Liver (tissue), 9 donors: ENCODE results near the gene TPPP. TPM values are rescaled to one million over a fixed set of nuclear protein-coding genes. Genes with fewer than 3 reads are reported as not detected.

Experiments
- DNase-seq: peaks from one replicate; pipeline ENCODE4 v3.0.0-alpha.2; 2017; ENCODE audit warnings: low spot score
- H3K27ac ChIP-seq, 2 donors: one replicate each; pipeline ENCODE4 v1.7.0; 2013; ENCODE audit warnings: inconsistent platforms in 2 of 2, low read length in 2 of 2, control low read depth in 1 of 2, low read depth in 1 of 2, mild to moderate bottlenecking in 1 of 2
- H3K27me3 ChIP-seq, 4 donors: one replicate each; pipeline versions ENCODE4 v1.6.1 to v1.7.0; 2013; ENCODE audit warnings: low read length in 3 of 4, inconsistent platforms in 1 of 4, mild to moderate bottlenecking in 1 of 4, moderate library complexity in 1 of 4; ENCODE audit not compliant: control insufficient read depth in 4 of 4, insufficient read depth in 4 of 4
- H3K36me3 ChIP-seq, 4 donors: one replicate each; pipeline versions ENCODE4 v1.6.1 to v1.7.0; 2013; ENCODE audit warnings: low read length in 3 of 4, mild to moderate bottlenecking in 3 of 4, low read depth in 1 of 4, moderate library complexity in 1 of 4; ENCODE audit not compliant: control insufficient read depth in 4 of 4, insufficient read depth in 3 of 4
- H3K4me1 ChIP-seq, 4 donors: one replicate each; pipeline versions ENCODE4 v1.6.1 to v1.7.0; 2013; ENCODE audit warnings: low read length in 3 of 4, mild to moderate bottlenecking in 3 of 4, moderate library complexity in 1 of 4; ENCODE audit not compliant: control insufficient read depth in 4 of 4, insufficient read depth in 4 of 4
- H3K4me3 ChIP-seq, 3 donors: one replicate each; pipeline versions ENCODE4 v1.6.1 to v1.7.0; 2013; ENCODE audit warnings: low read length in 3 of 3, control low read depth in 1 of 3, low read depth in 1 of 3, mild to moderate bottlenecking in 1 of 3
- H3K9ac ChIP-seq, 2 donors: one replicate each; pipeline ENCODE4 v1.7.0; 2013; ENCODE audit warnings: low read length in 2 of 2, mild to moderate bottlenecking in 2 of 2, moderate library complexity in 2 of 2, control low read depth in 1 of 2, low read depth in 1 of 2
- H3K9me3 ChIP-seq, 4 donors: one replicate each; pipeline versions ENCODE4 v1.6.1 to v1.7.0; 2013; ENCODE audit warnings: low read length in 3 of 4; ENCODE audit not compliant: control insufficient read depth in 4 of 4
- ATF3 ChIP-seq: IDR thresholded peaks from 2 replicates; pipeline ENCODE4 v1.6.1; 2016; ENCODE audit warnings: antibody characterized with exemption
- EGR1 ChIP-seq, 2 donors: IDR thresholded peaks; 2 replicates each; pipeline ENCODE4 v1.6.1; 2016 to 2018; ENCODE audit warnings: antibody characterized with exemption in 2 of 2, low read depth in 2 of 2
- FOXA1 ChIP-seq: IDR thresholded peaks from 2 replicates; pipeline ENCODE4 v1.6.1; 2016; ENCODE audit warnings: antibody characterized with exemption
- FOXA2 ChIP-seq: IDR thresholded peaks from 2 replicates; pipeline ENCODE4 v1.6.1; 2016; ENCODE audit warnings: antibody characterized with exemption
- GABPA ChIP-seq, 2 donors: IDR thresholded peaks in 1 of 2; conservative IDR thresholded peaks in 1 of 2; 2 replicates each; pipeline ENCODE4 v1.6.1; 2016; ENCODE audit warnings: antibody characterized with exemption in 2 of 2, mild to moderate bottlenecking in 1 of 2, moderate library complexity in 1 of 2
- JUND ChIP-seq, 2 donors: IDR thresholded peaks; 2 replicates each; pipeline ENCODE4 v1.6.1; 2016; ENCODE audit warnings: antibody characterized with exemption in 2 of 2
- NR2F2 ChIP-seq: IDR thresholded peaks from 2 replicates; pipeline ENCODE4 v1.6.1; 2016; ENCODE audit warnings: antibody characterized with exemption
- RAD21 ChIP-seq, 2 donors: IDR thresholded peaks; 2 replicates each; pipeline ENCODE4 v1.6.1; 2016; ENCODE audit warnings: antibody characterized with exemption in 2 of 2, mild to moderate bottlenecking in 2 of 2
- SP1 ChIP-seq: IDR thresholded peaks from 2 replicates; pipeline ENCODE4 v1.6.1; 2018; ENCODE audit warnings: antibody characterized with exemption, mild to moderate bottlenecking
- WGBS: extraction: QIAGEN DNeasy Blood & Tissue Kit; methylation state at CpG from one replicate; pipeline ENCODE4 v1.1.7; 2013; 5-methylcytosine and 5-hydroxymethylcytosine counted together
- polyA plus RNA-seq, 2 donors: library from polyadenylated mRNA; stranded (reverse) in 1 of 2; unstranded in 1 of 2; fragments of 200-250 nt in 1 of 2; fragments of >200 nt in 1 of 2; fragmentation: Nextera tagmentation in 1 of 2; extraction: Ambion mirVana in 1 of 2; gene quantifications; one replicate each; pipeline versions ENCODE4 v1.2.1 to v1.2.3, GENCODE V29; 2013 to 2015
- total RNA-seq, 2 donors: library from RNA; depleted of rRNA; stranded (reverse); fragments of >200 nt; gene quantifications; one replicate each; pipeline ENCODE4 v1.2.3, GENCODE V29; 2014
- TF ChIP-seq, protein P1 (sequence below): IDR thresholded peaks from 2 replicates; pipeline ENCODE4 v1.6.1; 2016; ENCODE audit warnings: antibody characterized with exemption, mild to moderate bottlenecking
- TF ChIP-seq, protein P2 (sequence below): IDR thresholded peaks from 2 replicates; pipeline ENCODE4 v1.6.1; 2016; ENCODE audit warnings: antibody characterized with exemption
- TF ChIP-seq, protein P3 (sequence below): fragments of 150-350 bp; IDR thresholded peaks from 2 replicates; pipeline ENCODE4 v1.5.1; 2017; ENCODE audit warnings: improper control_type of control experiment, low read depth, low read length; ENCODE audit not compliant: missing input control
- TF ChIP-seq, protein P4 (sequence below): IDR thresholded peaks from 2 replicates; pipeline ENCODE4 v1.6.1; 2016; ENCODE audit warnings: antibody characterized with exemption
- donor health status: healthy.
- donor health status: healthy.
- donor health status: healthy.
- donor health status: healthy.
- donor health status: healthy.

The TPPP gene
- total and polyA plus RNA-seq, 4 donors, result 0.61 to 2.1 (median 0.80) TPM

DNA sequence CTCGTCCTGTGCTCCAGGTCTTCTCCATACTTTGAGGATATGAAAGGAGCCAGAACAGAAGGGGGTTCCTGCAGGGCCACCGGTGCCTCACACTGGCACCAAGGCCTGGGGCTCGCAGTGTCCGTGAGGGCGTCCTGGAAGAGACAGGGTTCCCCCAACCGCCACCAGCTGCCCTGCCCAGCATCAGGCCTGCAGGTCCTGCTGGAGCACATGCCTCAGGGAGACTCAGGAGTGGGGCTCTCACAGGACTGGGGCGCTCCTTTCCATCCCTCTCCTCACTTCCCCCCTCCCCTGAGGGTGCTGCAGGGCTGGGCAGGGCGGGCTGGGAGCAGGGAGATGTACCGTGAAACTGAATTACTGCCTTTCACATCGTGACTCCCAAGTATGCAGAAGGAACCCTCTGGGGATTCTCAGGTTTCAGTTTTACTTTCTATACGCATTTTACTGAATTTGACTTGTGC, 49.3 kb downstream of the TPPP start:
- Histone ChIP-seq H3K9ac (no peak overlapping the region), H3K4me1 (no peaks in the 10 kb centered on the region), H3K4me3 (no peak overlapping the region), H3K27me3 (no peaks in the 10 kb centered on the region), H3K27ac (no peak overlapping the region), H3K36me3 (peaks cover 6 to 42% (median 14%) of the 10 kb centered on the region in 4 donors), H3K9me3 (no peaks in the 10 kb centered on the region)
- DNase-seq, result no peak
- 93% methylated on average over 11 of the region's 11 CpGs for WGBS
- TF ChIP-seq ATF3 (no peak), GABPA (IDR thresholded peaks at IDR 0.05 in 1 of 2, conservative IDR thresholded peaks at IDR 0.05 in 1 of 2) (no peak), JUND (IDR thresholded peaks at IDR 0.05) (no peak), RAD21 (IDR thresholded peaks at IDR 0.05) (no peak), EGR1 (IDR thresholded peaks at IDR 0.05; ENCODE audit: low read depth in 2 of 2) (no peak)
- TF ChIP-seq, protein P1, sequence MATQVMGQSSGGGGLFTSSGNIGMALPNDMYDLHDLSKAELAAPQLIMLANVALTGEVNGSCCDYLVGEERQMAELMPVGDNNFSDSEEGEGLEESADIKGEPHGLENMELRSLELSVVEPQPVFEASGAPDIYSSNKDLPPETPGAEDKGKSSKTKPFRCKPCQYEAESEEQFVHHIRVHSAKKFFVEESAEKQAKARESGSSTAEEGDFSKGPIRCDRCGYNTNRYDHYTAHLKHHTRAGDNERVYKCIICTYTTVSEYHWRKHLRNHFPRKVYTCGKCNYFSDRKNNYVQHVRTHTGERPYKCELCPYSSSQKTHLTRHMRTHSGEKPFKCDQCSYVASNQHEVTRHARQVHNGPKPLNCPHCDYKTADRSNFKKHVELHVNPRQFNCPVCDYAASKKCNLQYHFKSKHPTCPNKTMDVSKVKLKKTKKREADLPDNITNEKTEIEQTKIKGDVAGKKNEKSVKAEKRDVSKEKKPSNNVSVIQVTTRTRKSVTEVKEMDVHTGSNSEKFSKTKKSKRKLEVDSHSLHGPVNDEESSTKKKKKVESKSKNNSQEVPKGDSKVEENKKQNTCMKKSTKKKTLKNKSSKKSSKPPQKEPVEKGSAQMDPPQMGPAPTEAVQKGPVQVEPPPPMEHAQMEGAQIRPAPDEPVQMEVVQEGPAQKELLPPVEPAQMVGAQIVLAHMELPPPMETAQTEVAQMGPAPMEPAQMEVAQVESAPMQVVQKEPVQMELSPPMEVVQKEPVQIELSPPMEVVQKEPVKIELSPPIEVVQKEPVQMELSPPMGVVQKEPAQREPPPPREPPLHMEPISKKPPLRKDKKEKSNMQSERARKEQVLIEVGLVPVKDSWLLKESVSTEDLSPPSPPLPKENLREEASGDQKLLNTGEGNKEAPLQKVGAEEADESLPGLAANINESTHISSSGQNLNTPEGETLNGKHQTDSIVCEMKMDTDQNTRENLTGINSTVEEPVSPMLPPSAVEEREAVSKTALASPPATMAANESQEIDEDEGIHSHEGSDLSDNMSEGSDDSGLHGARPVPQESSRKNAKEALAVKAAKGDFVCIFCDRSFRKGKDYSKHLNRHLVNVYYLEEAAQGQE, result no peak

- Histone ChIP-seq H3K27me3 (no peaks in the 10 kb centered on the region), H3K36me3 (peaks cover 8 to 42% (median 14%) of the 10 kb centered on the region in 4 donors), H3K4me3 (no peak overlapping the region), H3K9me3 (no peaks in the 10 kb centered on the region), H3K4me1 (no peaks in the 10 kb centered on the region), H3K9ac (no peak overlapping the region), H3K27ac (no peak overlapping the region)
- WGBS, result 97% methylated on average over 21 of the region's 21 CpGs
- TF ChIP-seq FOXA2, result no peak
- TF ChIP-seq JUND (IDR thresholded peaks at IDR 0.05), result no peak
- no peak for TF ChIP-seq NR2F2
- TF ChIP-seq FOXA1, result no peak
- TF ChIP-seq, protein P1, result no peak
- TF ChIP-seq, protein P2, sequence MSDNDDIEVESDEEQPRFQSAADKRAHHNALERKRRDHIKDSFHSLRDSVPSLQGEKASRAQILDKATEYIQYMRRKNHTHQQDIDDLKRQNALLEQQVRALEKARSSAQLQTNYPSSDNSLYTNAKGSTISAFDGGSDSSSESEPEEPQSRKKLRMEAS, result no peak
- no peak for TF ChIP-seq RAD21 (IDR thresholded peaks at IDR 0.05)
- TF ChIP-seq, protein P3, sequence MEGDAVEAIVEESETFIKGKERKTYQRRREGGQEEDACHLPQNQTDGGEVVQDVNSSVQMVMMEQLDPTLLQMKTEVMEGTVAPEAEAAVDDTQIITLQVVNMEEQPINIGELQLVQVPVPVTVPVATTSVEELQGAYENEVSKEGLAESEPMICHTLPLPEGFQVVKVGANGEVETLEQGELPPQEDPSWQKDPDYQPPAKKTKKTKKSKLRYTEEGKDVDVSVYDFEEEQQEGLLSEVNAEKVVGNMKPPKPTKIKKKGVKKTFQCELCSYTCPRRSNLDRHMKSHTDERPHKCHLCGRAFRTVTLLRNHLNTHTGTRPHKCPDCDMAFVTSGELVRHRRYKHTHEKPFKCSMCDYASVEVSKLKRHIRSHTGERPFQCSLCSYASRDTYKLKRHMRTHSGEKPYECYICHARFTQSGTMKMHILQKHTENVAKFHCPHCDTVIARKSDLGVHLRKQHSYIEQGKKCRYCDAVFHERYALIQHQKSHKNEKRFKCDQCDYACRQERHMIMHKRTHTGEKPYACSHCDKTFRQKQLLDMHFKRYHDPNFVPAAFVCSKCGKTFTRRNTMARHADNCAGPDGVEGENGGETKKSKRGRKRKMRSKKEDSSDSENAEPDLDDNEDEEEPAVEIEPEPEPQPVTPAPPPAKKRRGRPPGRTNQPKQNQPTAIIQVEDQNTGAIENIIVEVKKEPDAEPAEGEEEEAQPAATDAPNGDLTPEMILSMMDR, result no peak
- no peak for TF ChIP-seq EGR1 (IDR thresholded peaks at IDR 0.05; ENCODE audit: low read depth in 2 of 2)
- TF ChIP-seq SP1, result no peak
- no peak for TF ChIP-seq GABPA (IDR thresholded peaks at IDR 0.05 in 1 of 2, conservative IDR thresholded peaks at IDR 0.05 in 1 of 2)
- TF ChIP-seq, protein P4, sequence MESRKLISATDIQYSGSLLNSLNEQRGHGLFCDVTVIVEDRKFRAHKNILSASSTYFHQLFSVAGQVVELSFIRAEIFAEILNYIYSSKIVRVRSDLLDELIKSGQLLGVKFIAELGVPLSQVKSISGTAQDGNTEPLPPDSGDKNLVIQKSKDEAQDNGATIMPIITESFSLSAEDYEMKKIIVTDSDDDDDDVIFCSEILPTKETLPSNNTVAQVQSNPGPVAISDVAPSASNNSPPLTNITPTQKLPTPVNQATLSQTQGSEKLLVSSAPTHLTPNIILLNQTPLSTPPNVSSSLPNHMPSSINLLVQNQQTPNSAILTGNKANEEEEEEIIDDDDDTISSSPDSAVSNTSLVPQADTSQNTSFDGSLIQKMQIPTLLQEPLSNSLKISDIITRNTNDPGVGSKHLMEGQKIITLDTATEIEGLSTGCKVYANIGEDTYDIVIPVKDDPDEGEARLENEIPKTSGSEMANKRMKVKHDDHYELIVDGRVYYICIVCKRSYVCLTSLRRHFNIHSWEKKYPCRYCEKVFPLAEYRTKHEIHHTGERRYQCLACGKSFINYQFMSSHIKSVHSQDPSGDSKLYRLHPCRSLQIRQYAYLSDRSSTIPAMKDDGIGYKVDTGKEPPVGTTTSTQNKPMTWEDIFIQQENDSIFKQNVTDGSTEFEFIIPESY, result no peak
- no peak for TF ChIP-seq ATF3
- DNase-seq, result no peak
Measured at GRCh38 chr5:643351-643801, 49.8 kb downstream of the TPPP start.
